ENCODE results near the gene CKMT2. TPM values are rescaled to one million over a fixed set of nuclear protein-coding genes. Genes with fewer than 3 reads are reported as not detected.

Gene CKMT2
- total and polyA plus RNA-seq, 2 of the 8 experiments (the other 6 are each of a cell fraction or from before 2014, with no cell fraction given) = 2.4 to 5.0 TPM

DNA sequence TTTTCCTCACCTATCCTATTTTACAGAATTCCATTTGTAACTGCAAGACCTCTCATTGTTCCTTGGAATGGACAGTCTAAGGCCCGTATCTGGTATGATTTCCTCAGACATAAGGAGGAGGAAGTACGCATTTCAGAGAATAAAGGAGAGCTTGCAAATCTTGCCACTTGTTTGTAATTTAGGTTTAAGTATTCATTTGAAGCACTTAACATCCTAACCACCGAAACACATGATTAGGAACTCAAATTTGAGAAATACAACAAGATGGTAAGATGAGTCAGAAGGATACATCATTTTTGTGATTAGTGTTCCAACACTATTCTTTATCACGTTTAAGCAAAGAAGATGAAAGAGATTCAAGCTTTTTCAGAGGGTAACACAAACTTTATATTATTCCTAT, 64.4 kb downstream of the CKMT2 start (continued):
- no peak for TF ChIP-seq NANOG (IDR thresholded peaks at IDR 0.05; ENCODE audit: insufficient read depth, low read depth, low read length, poor library complexity, severe bottlenecking)
- TF ChIP-seq ASH2L (IDR thresholded peaks at IDR 0.05; ENCODE audit: low read length) = no peak
- no peak for TF ChIP-seq TAF7 (optimal IDR thresholded peaks at IDR 0.05; ENCODE audit: borderline replicate concordance, low read depth, low read length)

All from H1 (cell line).